ENCODE data around the gene SLC4A1. TPM values are rescaled to one million over a fixed set of nuclear protein-coding genes. Genes with fewer than 3 reads are reported as not detected.

The SLC4A1 gene
- total and polyA plus RNA-seq, 2 of the 13 experiments (the other 11 are each of a cell fraction or from before 2014, with no cell fraction given), result not detected

- FAIRE-seq, result no peak
- H3K36me3 ChIP-seq (replicated peaks in 1 of 2; ENCODE audit: control insufficient read depth in 1 of 2, insufficient read depth in 2 of 2, low read length in 2 of 2), result peaks cover 44 to 78% of the 10 kb centered on the region in 2 experiments
- TF ChIP-seq RXRB (CRISPR knock-in tag; IDR thresholded peaks at IDR 0.05; ENCODE audit: borderline replicate concordance) (no peak), HOXA3 (CRISPR knock-in tag; IDR thresholded peaks at IDR 0.05) (no peak), MAZ (IDR thresholded peaks at IDR 0.05; ENCODE audit: borderline replicate concordance, low read depth, low read length) (no peak), MAZ (CRISPR knock-in tag; IDR thresholded peaks at IDR 0.05; ENCODE audit: low read depth) (no peak), GMEB2 (CRISPR knock-in tag; IDR thresholded peaks at IDR 0.05; ENCODE audit: low read depth) (no peak), AGO2 (optimal IDR thresholded peaks at IDR 0.05; ENCODE audit: low read depth, low read length) (peak; percentile 77)
These were observed 56.4 kb downstream of the SLC4A1 start for GRCh38 chr17:44211281-44212265.

More at GRCh38 chr17:44211281-44212265, 56.4 kb downstream of the SLC4A1 start:
- Histone ChIP-seq H3K4me3 (replicated peaks in 1 of 3; ENCODE audit: insufficient read depth in 1 of 3, low read depth in 2 of 3, low read length in 3 of 3) (no peak overlapping the region), H3K27me3 (ENCODE audit: control insufficient read depth in 1 of 2, insufficient read depth in 2 of 2, low read length in 2 of 2) (no peaks in the 10 kb centered on the region), H3K4me1 (ENCODE audit: insufficient read depth, low read length) (peaks cover 3% of the 10 kb centered on the region), H3K79me2 (ENCODE audit: insufficient read depth, low read length) (peaks cover 4% of the 10 kb centered on the region), H4K20me1 (ENCODE audit: insufficient read depth, low read length) (no peaks in the 10 kb centered on the region), H3K9me3 (ENCODE audit: low read length) (no peaks in the 10 kb centered on the region), H2AFZ (ENCODE audit: low read length) (no peak overlapping the region), H3K9ac (ENCODE audit: insufficient read depth, low read depth, low read length) (no peak overlapping the region), H3K4me2 (ENCODE audit: low read depth, low read length) (no peak overlapping the region), H3K27ac (ENCODE audit: extremely low read length, insufficient read depth, low read length) (no peak overlapping the region)
- POLR2A ChIA-PET, result interaction anchor here (0.9 to 1.7 kb wide), 3 partner anchors 8 to 115 kb away, joined by 3 to 5 read pairs (median 3); partner anchors contain the start of gene TMUB2
- CTCF ChIA-PET (ENCODE audit: low intra/inter-chr PET ratio, low total read pairs), result no interaction called here
- intact Hi-C loops (cut with micrococcal nuclease; ENCODE audit: unreplicated experiment), result no loop called here
- 97% methylated on average over 25 of the region's 30 CpGs for WGBS (ENCODE audit: low lambda C conversion rate)
- ATAC-seq, result peak; percentile 4; the same call in 2 of the 3 replicates
- DNase-seq (ENCODE audit: low spot score), result no peak
- BruUV-seq (replicated peaks), result no TSS peak
- in situ Hi-C loops (cut with HindIII; ENCODE audit: extremely low pct_ligation_motif_present, low pct_unique_long_range_greater_than_20kb), result no loop called here
